ENCODE measurements around the gene INSIG2.

The INSIG2 gene

DNA sequence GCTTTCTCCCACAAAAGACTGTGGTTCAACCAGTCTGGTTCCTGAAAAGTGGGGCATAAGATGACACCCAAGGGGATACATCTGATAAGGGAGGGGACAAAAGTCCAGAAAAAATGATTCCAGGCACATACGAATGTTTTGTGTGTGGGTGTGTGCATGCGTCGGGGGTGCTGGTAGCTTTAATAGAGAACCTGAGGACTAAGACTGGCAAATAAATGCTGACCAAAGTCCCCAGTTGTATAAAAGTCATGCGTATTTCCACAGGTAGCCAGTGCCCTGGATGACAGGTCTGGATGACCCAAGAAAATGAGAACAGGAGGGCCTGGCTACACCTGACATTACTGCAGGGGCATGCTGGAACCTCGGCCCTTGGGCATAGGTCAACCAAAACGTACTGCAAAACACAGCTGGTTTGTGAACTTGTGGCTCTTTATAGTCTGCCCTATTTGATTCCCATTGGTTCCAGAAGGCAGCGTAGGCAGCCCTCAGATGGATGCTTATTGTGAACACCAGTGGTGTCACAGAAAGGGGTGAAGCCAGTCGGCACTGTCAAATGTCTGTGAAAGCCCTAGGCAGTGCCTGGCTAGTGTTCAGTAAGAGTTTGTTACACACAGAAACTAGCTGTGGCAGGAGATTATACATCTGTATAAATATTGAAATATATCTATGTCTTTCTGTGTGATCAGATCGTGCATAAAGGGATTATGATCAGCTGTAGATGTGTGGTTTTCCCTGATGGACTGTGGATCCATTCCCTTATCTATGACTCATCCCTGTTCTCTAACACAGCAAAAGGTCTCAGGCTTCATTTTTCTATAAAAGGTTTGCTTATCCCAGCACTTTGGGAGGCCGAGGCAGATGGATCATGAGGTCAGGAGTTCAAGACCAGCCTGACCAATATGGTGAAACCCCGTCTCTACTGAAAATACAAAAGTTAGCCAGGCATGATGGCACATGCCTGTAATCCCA lies 58.3 kb downstream of the INSIG2 start:
- Histone ChIP-seq H3K9me3 (no peaks in the 10 kb centered on the region), H3K27me3 (no peaks in the 10 kb centered on the region), H3K4me3 (ENCODE audit: low read depth in 1 of 2, low read length in 1 of 2) (no peak overlapping the region), H3K27ac (no peak overlapping the region), H3K4me1 (ENCODE audit: control insufficient read depth in 1 of 2, insufficient read depth in 1 of 2, low read depth in 1 of 2, low read length in 1 of 2) (no peaks in the 10 kb centered on the region), H3K36me3 (no peaks in the 10 kb centered on the region)
- TF ChIP-seq CTCF (IDR thresholded peaks at IDR 0.05) = no peak

- no peak overlapping the region for H3K27ac ChIP-seq
- no peaks in the 10 kb centered on the region for H3K27me3 ChIP-seq
- TF ChIP-seq CTCF (IDR thresholded peaks at IDR 0.05) = no peak
- H3K9me3 ChIP-seq = no peaks in the 10 kb centered on the region
- H3K36me3 ChIP-seq = no peaks in the 10 kb centered on the region
- H3K4me3 ChIP-seq (ENCODE audit: low read depth in 1 of 2, low read length in 1 of 2) = no peak overlapping the region
- no peaks in the 10 kb centered on the region for H3K4me1 ChIP-seq (ENCODE audit: control insufficient read depth in 1 of 2, insufficient read depth in 1 of 2, low read depth in 1 of 2, low read length in 1 of 2)
These were observed 59.9 kb downstream of the INSIG2 start for GRCh38 chr2:118148133-118148532.

DNA sequence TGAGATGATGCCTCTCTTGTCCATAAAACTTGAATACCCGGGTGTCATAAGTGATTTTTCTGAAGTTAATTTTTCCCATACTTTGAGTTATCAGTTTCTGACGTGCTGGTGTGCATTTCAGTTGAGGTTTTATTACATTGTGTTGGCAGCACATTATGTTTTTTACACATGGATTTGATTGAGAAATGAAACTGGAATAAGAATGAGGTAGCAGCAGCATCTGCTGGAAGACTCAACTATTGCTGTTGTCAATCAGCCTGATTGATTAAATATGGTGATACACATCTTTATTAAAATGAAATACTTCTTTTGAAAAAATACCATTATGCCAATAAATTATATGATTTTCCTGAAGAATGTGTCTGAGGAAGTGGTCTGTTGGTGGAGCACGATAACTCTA lies 60.5 kb downstream of the INSIG2 start:
- Histone ChIP-seq H3K9me3 (no peaks in the 10 kb centered on the region), H3K27ac (no peak overlapping the region)
- no peak for TF ChIP-seq CTCF (IDR thresholded peaks at IDR 0.05)

GRCh38 chr2:118150294-118150693 lies 62.0 kb downstream of the INSIG2 start:
- H3K9me3 ChIP-seq = no peaks in the 10 kb centered on the region
- H3K27me3 ChIP-seq = no peaks in the 10 kb centered on the region
- no peaks in the 10 kb centered on the region for H3K4me1 ChIP-seq (ENCODE audit: control insufficient read depth in 1 of 2, insufficient read depth in 1 of 2, low read depth in 1 of 2, low read length in 1 of 2)
- H3K36me3 ChIP-seq = no peaks in the 10 kb centered on the region
- no peak overlapping the region for H3K27ac ChIP-seq
- no peak for TF ChIP-seq CTCF (IDR thresholded peaks at IDR 0.05)
- no peak overlapping the region for H3K4me3 ChIP-seq (ENCODE audit: low read depth in 1 of 2, low read length in 1 of 2)

More for the DNA sequence above, 60.5 kb downstream of the INSIG2 start:
- H3K27me3 ChIP-seq = no peaks in the 10 kb centered on the region
- H3K4me3 ChIP-seq (ENCODE audit: low read depth in 1 of 2, low read length in 1 of 2) = no peak overlapping the region
- H3K36me3 ChIP-seq = no peaks in the 10 kb centered on the region
- H3K4me1 ChIP-seq (ENCODE audit: control insufficient read depth in 1 of 2, insufficient read depth in 1 of 2, low read depth in 1 of 2, low read length in 1 of 2) = no peaks in the 10 kb centered on the region

DNA sequence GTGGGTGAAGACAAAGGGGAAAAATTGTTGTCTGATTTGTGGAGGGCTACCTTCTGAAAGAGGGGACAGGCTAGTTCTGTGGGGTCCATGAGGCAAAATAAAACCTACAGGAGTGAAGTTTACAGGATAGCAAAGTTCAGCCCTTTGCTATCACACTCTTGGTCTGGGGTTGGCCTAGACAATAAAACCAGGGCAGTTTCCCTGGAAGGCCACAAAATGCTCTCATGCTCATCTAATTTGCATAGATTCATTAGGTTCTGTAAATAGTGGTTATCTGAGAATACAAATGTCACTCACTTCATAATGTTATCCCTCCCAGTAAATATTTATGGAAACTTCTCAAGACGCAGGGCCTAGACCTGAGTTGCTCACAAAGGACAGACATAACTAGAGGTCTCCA lies 63.6 kb downstream of the INSIG2 start:
- Histone ChIP-seq H3K27me3 (no peaks in the 10 kb centered on the region), H3K27ac (no peak overlapping the region), H3K4me3 (ENCODE audit: low read depth in 1 of 2, low read length in 1 of 2) (no peak overlapping the region), H3K36me3 (no peaks in the 10 kb centered on the region), H3K9me3 (no peaks in the 10 kb centered on the region), H3K4me1 (ENCODE audit: control insufficient read depth in 1 of 2, insufficient read depth in 1 of 2, low read depth in 1 of 2, low read length in 1 of 2) (no peaks in the 10 kb centered on the region)
- no peak for TF ChIP-seq CTCF (IDR thresholded peaks at IDR 0.05)

Data from neutrophil (primary cell).